Endothelial cell of umbilical vein (primary cell): ENCODE measurements around the gene PTPRD.

Source experiments
- EZH2 ChIP-seq: IDR thresholded peaks from 2 replicates; pipeline ENCODE4 v1.6.1; 2012; ENCODE audit warnings: borderline replicate concordance, low read depth, mild to moderate bottlenecking, moderate library complexity, low read length, inconsistent platforms; ENCODE audit not compliant: severe bottlenecking
- FOS ChIP-seq: IDR thresholded peaks from 2 replicates; pipeline ENCODE4 v1.6.1; 2011; ENCODE audit warnings: mild to moderate bottlenecking, low read length, moderate library complexity, borderline replicate concordance; ENCODE audit not compliant: insufficient read depth
- MYC ChIP-seq: IDR thresholded peaks from one replicate; pipeline ENCODE4 v1.6.1; 2011; ENCODE audit warnings: mild to moderate bottlenecking, low read depth, low read length
- POLR2A ChIP-seq: IDR thresholded peaks from 2 replicates; pipeline ENCODE4 v1.6.1; 2012; ENCODE audit warnings: low read depth, mild to moderate bottlenecking, control low read depth, low read length
- POLR2AphosphoS5 ChIP-seq: IDR thresholded peaks from 2 replicates; pipeline ENCODE4 v1.6.1; 2012; ENCODE audit warnings: low read depth, mild to moderate bottlenecking, control low read depth, low read length, moderate library complexity; ENCODE audit not compliant: insufficient read depth
- TF ChIP-seq, protein P1 (sequence below), 2 donors: IDR thresholded peaks; 1 replicate in 1 of 2; 2 replicates in 1 of 2; pipeline ENCODE4 v1.5.1; 2011; ENCODE audit warnings: low read length in 2 of 2, mild to moderate bottlenecking in 2 of 2, moderate library complexity in 2 of 2, control low read depth in 1 of 2, inconsistent platforms in 1 of 2, low read depth in 1 of 2; ENCODE audit not compliant: insufficient read depth in 1 of 2; ENCODE audit errors: extremely low read depth in 1 of 2
- TF ChIP-seq, protein P2 (sequence below): IDR thresholded peaks from 2 replicates; pipeline ENCODE4 v1.6.1; 2011; ENCODE audit not compliant: insufficient read depth, insufficient read length

DNA sequence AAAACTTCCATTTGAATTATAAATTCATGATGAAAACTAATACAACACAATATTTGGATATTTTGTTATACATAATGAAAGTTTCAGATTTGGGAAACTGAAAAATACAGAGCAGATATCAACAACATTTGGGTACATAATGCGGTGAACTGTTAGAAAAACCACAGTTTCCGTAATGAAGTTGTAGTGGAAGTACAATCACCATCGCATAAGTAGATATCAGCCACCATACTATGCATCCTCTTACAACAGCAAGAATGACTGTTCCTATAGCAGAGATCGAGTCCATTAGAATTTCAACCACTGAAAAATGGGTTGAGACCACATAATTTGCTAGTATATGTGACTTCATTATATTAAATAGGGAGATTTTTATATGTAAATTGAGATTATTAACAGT, 2043.0 kb downstream of the PTPRD start:
- TF ChIP-seq, protein P1, sequence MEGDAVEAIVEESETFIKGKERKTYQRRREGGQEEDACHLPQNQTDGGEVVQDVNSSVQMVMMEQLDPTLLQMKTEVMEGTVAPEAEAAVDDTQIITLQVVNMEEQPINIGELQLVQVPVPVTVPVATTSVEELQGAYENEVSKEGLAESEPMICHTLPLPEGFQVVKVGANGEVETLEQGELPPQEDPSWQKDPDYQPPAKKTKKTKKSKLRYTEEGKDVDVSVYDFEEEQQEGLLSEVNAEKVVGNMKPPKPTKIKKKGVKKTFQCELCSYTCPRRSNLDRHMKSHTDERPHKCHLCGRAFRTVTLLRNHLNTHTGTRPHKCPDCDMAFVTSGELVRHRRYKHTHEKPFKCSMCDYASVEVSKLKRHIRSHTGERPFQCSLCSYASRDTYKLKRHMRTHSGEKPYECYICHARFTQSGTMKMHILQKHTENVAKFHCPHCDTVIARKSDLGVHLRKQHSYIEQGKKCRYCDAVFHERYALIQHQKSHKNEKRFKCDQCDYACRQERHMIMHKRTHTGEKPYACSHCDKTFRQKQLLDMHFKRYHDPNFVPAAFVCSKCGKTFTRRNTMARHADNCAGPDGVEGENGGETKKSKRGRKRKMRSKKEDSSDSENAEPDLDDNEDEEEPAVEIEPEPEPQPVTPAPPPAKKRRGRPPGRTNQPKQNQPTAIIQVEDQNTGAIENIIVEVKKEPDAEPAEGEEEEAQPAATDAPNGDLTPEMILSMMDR (IDR thresholded peaks at IDR 0.05; ENCODE audit: extremely low read depth in 1 of 2, insufficient read depth in 1 of 2, low read depth in 1 of 2, low read length in 2 of 2) = no peak
- TF ChIP-seq POLR2AphosphoS5 = no peak
- no peak for TF ChIP-seq POLR2A
- no peak for TF ChIP-seq FOS
- no peak for TF ChIP-seq MYC
- TF ChIP-seq EZH2 = no peak
- TF ChIP-seq, protein P2, sequence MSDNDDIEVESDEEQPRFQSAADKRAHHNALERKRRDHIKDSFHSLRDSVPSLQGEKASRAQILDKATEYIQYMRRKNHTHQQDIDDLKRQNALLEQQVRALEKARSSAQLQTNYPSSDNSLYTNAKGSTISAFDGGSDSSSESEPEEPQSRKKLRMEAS = no peak
